Measurements from ENCODE around the gene THPO.

DNA sequence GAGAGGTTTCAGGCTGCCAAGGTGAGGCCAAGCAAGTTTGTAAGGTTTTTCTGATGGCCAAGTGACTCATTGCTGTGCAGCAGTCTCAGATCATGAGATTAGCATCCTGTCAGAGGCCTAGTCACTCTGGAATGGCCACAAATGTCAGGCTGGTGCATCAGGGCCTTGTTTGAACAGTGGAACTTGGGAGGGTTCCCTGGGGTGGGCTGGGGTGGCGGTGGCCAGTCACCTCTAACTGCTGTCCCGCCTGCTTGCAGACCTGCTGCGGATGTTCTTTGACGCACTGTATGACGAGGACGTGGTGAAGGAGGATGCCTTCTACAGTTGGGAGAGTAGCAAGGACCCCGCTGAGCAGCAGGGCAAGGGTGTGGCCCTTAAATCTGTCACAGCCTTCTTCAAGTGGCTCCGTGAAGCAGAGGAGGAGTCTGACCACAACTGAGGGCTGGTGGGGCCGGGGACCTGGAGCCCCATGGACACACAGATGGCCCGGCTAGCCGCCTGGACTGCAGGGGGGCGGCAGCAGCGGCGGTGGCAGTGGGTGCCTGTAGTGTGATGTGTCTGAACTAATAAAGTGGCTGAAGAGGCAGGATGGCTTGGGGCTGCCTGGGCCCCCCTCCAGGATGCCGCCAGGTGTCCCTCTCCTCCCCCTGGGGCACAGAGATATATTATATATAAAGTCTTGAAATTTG is 43.4 kb downstream of the THPO start:
- TF ChIP-seq POLR2A (IDR thresholded peaks at IDR 0.05; ENCODE audit: low read length), result no peak
- TF ChIP-seq GATA1 (IDR thresholded peaks at IDR 0.05; ENCODE audit: low read depth, low read length), result no peak

All from erythroblast (primary cell).